Right kidney (tissue), 9 donors: ENCODE results near the gene NAGK.
"Not testable (repeated sequence)": the region's sequence is repeated elsewhere in the genome, so short reads cannot be mapped to it uniquely, and the experiment has no call there.

Experiments used
- DNase-seq: peaks from one replicate; pipeline ENCODE4 v3.0.0-alpha.2; 2016
- long read RNA-seq, 8 donors: transcript quantifications; one replicate each; lab custom pipeline, GENCODE V29; 2026

NAGK gene
- long read RNA-seq, donor 1, transcript NAGK-219 (3 exons, 2,483 nt), result minor isoform, 9 of 79 reads
- long read RNA-seq, donor 1, transcript NAGK-229 (10 exons, 1,801 nt), result major isoform, 30 of 79 reads
- long read RNA-seq, donor 1, transcript NAGK-211 (4 exons, 441 nt), result minor isoform, 8 of 79 reads
- long read RNA-seq, donor 1, partial matches to known transcripts, result 25 of 79 reads
- long read RNA-seq, donor 1, other reads (novel, unspliced or antisense), result 0 of 79 reads
- long read RNA-seq, donor 2, partial matches to known transcripts, result 9 of 15 reads
- long read RNA-seq, donor 2, other reads (novel, unspliced or antisense), result 0 of 15 reads
- long read RNA-seq, donor 3, transcript NAGK-229 (10 exons, 1,801 nt), result major isoform, 7 of 26 reads
- long read RNA-seq, donor 3, partial matches to known transcripts, result 11 of 26 reads
- long read RNA-seq, donor 3, other reads (novel, unspliced or antisense), result 0 of 26 reads
- long read RNA-seq, donor 4, transcript NAGK-222 (2 exons, 424 nt), result major isoform, 10 of 49 reads
- long read RNA-seq, donor 4, transcript NAGK-229 (10 exons, 1,801 nt), result major isoform, 10 of 49 reads
- long read RNA-seq, donor 4, transcript NAGK-211 (4 exons, 441 nt), result minor isoform, 7 of 49 reads
- long read RNA-seq, donor 4, transcript NAGK-219 (3 exons, 2,483 nt), result minor isoform, 8 of 49 reads
- long read RNA-seq, donor 4, partial matches to known transcripts, result 11 of 49 reads
- long read RNA-seq, donor 4, other reads (novel, unspliced or antisense), result 0 of 49 reads
- long read RNA-seq, donor 5, transcript NAGK-229 (10 exons, 1,801 nt), result minor isoform, 15 of 71 reads
- long read RNA-seq, donor 5, transcript NAGK-219 (3 exons, 2,483 nt), result minor isoform, 9 of 71 reads
- long read RNA-seq, donor 5, transcript NAGK-211 (4 exons, 441 nt), result major isoform, 17 of 71 reads
- long read RNA-seq, donor 5, transcript NAGK-222 (2 exons, 424 nt), result minor isoform, 12 of 71 reads
- long read RNA-seq, donor 5, partial matches to known transcripts, result 15 of 71 reads
- long read RNA-seq, donor 5, other reads (novel, unspliced or antisense), result 0 of 71 reads
- long read RNA-seq, donor 6, transcript NAGK-222 (2 exons, 424 nt), result minor isoform, 5 of 24 reads
- long read RNA-seq, donor 6, transcript NAGK-229 (10 exons, 1,801 nt), result major isoform, 13 of 24 reads
- long read RNA-seq, donor 6, partial matches to known transcripts, result 0 of 24 reads
- long read RNA-seq, donor 6, other reads (novel, unspliced or antisense), result 0 of 24 reads
- long read RNA-seq, donor 7, transcript NAGK-229 (10 exons, 1,801 nt), result major isoform, 25 of 58 reads
- long read RNA-seq, donor 7, transcript NAGK-211 (4 exons, 441 nt), result minor isoform, 5 of 58 reads
- long read RNA-seq, donor 7, transcript NAGK-219 (3 exons, 2,483 nt), result minor isoform, 6 of 58 reads
- long read RNA-seq, donor 7, partial matches to known transcripts, result 15 of 58 reads
- long read RNA-seq, donor 7, other reads (novel, unspliced or antisense), result 0 of 58 reads
- long read RNA-seq, donor 8, transcript NAGK-219 (3 exons, 2,483 nt), result minor isoform, 9 of 42 reads
- long read RNA-seq, donor 8, transcript NAGK-222 (2 exons, 424 nt), result minor isoform, 7 of 42 reads
- long read RNA-seq, donor 8, transcript NAGK-229 (10 exons, 1,801 nt), result major isoform, 13 of 42 reads
- long read RNA-seq, donor 8, partial matches to known transcripts, result 8 of 42 reads
- long read RNA-seq, donor 8, other reads (novel, unspliced or antisense), result 0 of 42 reads

DNA sequence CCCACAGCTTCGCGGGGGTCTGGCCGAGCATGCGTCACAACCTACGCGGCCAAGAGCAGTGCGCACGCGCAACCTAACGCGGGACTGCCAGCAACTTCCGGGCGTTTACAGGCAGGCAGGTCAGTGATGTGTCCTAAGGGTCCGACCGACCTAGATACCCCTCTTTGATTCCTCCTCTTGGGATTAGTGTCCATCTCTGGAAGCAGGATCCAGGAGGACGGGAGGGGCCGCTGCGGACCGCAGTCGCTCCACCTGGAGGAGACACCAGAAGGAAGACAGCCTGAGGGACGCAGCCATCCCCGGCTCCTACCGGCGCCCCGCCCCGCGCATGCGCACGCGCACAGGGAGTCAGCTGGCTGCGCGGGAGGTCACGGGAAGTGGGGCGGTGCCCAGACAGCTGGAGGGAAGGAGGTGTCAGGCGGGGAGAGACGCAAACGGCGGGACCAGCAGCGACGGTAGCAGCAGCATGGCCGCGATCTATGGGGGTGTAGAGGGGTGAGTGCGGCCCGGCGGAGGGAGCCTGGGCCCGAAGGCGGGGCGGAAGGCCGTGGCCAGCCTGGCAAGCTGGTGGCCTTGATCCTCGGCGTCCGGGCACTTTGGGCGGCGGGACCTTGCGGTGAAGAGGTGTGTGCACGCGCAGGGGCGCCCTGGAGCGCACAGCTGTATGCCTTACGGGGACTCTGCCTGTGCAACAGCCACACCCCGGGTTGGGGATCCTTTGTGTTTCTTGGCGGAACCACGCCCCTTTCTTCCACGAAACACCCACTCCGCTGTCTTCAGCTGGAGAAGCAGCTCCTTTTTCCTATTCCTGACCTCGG, at the start of gene NAGK:
Gene NAGK (plus strand): TSS at position 431 of the 818 bp plus-strand sequence. CDS start 36 bp downstream, at position 467.
- DNase-seq, result peak; percentile 100

DNA sequence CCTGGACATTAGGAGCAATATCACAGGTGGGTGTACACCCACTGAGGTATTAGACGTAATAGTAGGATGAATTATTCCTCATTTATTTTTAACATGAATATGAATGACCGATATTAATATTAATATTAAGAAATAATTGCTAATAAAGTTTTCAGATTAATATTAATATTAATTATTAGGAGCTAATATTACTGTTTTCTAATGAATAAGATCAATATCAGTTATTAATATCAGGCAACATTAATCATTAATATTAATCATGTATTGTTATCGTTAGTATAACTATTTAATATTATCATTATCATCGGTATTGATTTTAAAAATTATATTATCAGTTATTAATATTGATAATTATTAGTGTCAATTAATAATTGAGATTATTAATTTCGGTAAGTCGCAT, 48.5 kb upstream of the NAGK start:
- not testable (repeated sequence) for DNase-seq

DNA sequence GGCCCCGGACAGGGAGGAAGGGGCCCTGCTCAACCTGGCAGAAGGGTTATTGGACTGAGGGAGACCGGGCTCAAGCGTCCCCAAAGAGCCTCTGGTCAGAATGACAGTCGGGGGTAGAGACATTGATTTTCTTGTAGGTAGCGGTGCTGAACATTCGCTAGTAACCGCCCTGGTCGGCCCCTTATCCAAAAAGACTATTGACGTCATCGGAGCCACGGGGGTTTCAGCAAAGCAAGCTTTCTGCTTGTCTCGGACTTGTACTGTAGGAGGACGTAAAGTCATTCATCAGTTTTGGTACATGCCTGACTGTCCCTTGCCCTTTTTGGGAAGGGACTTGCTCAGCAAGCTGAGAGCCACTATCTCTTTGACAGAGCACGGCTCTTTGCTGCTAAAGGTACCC, 47.1 kb upstream of the NAGK start:
- DNase-seq, result not testable (repeated sequence)

DNA sequence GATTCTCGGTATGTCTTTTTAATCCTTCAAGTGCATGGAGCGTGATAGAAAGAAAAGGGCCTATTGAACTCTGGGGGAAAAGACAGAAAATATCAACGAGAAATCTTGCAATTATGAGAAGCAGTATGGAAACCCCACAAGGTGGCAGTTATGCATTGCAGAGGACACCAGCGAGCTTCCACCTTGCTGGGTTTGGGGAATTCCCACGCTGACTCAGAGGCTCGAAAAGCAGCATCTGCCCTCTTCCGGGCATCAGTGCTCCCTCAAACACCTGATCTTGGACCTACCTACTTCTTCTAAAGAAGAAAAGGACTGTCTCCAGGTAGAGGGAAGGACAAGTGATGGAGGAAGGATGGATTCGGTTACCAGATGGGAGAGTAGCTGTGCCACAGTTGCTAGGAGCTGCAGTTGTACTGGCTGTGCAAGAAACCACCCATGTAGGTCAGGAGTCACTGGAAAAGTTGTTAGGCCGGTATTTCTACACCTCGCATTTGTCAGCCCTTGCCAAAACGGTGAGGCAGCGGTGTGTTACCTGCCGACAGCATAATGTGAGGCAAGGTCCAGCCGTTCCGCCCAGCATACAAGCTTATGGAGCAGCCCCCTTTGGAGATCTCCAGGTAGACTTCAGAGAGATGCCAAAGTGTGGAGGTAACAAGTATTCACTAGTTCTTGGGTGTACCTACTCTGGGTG, 44.8 kb upstream of the NAGK start:
- not testable (repeated sequence) for DNase-seq

DNA sequence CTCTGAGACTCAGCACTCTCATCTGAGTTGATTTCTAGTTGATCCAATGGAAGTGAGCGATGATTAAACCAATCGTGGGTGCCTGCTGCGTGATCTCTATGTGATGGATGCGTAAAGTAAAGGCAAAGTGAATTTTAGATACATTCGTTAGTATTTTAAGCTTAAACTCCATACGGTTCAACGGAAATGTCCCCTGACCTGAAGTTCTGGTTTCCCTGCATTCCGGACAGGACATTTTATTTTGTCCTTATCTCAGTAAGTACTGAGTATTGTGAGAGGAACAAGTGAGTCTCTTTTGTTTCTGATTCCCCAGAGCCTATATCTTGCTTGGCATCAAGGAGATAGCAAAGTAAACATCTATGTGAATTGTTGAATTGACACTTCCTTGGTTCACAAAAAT, 32.2 kb upstream of the NAGK start:
- DNase-seq, result not testable (repeated sequence)

DNA sequence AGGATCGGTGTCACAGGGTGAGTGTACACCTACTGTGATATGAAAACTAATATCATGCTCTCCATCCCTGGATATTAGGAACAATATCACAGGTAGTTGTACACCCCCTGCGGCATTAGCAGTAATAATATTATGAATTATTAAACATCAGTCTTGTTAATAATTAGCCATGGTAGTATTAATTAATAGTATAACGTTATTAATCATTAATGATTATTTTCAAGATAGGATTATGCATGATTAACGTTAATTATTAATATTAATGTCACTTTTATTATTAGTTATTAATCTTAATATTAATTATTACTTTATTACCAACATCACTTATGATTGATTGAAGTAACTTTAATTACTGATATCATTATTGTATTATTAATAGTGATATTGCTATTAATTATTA, 26.2 kb upstream of the NAGK start:
- DNase-seq, result no peak

DNA sequence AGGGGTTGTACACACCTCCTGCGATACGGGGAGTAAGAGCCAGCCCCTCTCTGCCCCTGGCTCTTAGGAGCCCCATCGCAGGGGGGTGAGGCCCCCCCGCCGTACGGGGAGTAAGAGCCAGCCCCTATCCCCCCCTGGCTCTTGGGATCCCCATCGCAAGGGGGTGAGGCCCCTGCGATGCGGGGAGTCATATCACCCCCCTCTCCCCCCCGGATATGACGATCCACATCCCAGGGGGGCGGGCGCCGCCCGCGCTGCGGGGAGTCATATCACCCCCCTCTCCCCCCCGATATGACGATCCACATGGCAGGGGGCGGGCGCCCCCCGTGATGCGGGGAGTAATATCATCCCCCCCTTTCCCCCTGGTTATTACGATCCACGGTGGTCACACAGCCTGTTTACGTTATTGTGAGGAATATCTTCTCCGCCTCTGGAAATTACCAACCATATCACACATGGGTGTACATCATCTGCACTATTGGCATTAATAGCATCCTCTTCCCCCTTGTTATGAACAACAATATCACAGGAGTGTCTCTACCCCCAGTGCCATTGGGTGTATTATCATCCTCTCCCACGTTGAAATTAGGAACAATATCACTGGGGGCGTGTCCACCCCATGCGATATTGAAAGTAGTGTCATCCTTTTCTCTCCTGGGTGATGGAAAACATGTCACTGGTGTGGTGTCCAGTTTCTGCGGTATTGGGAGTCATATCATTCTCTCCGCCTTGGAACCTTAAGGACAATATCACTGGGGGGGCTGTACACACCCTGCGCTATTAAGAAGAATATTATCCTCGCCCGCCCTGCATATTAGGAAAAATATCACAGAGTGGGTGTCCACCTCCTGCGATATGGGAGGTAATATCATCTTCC, 24.7 kb upstream of the NAGK start:
- no peak for DNase-seq

DNA sequence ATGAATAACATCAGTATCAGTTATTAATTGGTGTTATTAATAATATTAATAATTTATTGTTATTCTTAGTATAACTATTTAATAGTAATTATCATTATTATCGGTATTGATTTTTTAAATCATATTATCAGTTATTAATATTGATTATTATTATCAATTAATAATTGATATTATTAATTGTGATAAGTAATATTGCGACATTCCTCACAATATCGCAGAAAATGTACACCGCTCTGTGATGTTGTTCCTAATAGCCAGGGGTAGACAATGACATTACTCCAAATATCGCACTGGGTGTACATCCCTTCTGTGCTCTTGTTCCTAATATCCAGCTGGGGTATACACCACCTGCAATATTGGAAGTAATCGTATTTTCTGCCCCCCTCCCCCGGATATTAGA, 23.3 kb upstream of the NAGK start:
- no peak for DNase-seq

DNA sequence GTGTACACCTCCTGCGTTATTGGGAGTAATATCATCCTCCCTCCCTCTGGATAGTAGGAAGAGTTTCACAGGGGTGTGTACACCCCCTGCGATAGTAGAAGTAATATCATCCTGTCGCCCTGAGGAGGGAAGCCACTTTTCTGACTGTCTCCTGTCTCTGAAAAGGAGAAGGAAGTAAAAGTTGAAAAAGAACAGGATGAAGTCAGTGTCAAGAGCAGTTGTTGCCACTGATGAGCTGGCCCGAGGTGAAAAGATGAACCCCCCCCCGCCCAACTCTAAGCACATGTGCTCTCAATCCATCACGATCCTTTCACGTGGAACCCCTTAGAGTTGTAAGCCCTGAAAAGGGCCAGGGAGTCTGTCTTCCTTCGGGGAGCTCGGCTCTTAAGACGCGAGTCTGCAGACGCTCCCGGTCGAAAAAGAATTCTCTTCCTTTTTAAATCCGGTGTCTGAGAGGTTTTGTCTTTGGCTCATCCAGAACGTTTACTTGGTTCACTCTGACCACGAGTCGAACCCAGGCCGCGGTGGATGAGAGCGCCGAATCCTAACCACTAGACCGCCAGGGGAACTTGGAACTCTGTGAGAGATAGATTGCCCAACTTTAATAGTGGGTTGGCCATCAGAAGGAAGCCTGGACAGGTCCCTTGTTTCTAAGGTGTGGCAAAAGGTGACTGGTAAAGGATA, 22.4 kb upstream of the NAGK start:
- DNase-seq, result no peak

DNA sequence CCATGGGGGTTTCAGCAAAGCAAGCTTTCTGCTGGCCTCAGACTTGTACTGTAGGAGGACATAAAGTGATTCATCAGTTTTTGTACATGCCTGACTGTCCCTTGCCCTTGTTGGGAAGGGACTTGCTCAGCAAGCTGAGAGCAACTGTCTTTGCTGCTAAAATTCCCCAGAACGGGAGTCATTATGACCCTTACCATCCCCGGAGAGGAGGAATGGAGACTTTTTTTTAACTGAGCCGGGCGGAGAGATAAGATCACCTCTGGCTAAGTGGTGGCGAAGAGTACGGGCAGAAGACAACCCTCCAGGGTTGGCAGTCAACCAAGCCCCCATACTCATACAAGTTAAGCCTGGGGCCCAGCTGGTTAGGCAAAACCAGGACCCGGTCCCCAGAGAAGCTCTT, 20.4 kb upstream of the NAGK start:
- DNase-seq, result no peak

DNA sequence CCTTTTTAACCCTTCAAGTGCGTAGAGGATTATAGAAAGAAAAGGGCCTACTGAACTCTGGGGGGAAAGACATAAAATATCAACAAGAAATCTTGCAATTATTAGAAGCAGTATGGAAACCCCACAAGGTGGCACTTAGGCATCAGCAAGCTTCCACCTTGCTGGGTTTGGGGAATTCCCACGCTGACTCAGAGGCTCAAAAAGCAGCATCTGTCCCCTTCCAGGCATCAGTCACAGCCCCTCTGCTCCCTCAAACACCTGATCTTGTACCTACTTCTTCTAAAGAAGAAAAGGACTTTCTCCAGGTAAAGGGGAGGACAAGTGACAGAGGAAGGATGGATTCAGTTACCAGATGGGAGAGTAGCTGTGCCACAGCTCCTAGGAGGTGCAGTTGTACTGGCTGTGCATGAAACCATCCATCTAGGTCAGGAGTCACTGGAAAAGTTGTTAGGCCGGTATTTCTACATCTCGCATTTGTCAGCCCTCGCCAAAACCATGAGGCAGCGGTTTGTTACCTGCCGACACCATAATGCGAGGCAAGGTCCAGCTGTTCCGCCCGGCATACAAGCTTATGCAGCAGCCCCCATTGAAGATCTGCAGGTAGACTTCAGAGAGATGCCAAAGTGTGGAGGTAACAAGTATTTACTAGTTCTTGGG, 18.6 kb upstream of the NAGK start:
- DNase-seq, result not testable (repeated sequence)

DNA sequence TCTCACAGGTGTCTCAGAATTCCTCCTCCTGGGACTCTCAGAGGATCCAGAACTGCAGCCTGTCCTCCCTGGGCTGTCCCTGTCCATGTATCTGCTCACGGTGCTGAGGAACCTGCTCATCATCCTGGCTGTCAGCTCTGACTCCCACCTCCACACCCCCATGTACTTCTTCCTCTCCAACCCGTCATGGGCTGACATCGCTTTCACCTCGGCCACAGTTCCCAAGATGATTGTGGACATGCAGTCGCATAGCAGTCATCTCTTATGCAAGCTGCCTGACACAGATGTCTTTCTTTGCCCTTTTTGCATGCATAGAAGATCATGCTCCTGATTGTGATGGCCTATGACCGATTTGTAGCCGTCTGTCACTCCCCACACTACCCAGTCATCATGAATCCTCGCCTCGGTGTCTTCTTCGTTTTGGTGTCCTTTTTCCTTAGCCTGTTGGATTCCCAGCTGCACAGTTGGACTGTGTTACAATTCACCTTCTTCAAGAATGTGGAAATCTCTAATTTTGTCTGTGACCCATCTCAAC, 13.2 kb upstream of the NAGK start:
- DNase-seq, result not testable (repeated sequence)

DNA sequence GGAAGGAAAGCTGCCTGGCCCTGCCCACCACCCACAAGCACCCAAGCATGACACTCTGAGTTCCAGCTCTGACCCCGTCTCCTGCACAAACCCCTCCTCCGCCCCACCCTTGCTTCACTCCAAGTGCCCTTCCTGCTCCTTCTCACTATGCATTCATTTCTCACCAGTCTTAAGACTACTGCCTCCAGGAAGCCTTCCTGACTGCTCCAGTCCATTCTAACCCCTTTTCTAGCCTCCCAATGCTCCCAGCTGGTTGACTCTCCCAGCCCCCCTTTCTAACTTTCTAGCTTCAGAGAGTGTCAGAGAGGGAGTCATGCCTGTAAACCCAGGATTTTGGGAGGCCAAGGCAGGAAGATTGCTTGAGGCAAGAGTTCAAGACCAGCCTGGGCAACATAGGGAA, 8.2 kb upstream of the NAGK start:
- DNase-seq, result no peak

DNA sequence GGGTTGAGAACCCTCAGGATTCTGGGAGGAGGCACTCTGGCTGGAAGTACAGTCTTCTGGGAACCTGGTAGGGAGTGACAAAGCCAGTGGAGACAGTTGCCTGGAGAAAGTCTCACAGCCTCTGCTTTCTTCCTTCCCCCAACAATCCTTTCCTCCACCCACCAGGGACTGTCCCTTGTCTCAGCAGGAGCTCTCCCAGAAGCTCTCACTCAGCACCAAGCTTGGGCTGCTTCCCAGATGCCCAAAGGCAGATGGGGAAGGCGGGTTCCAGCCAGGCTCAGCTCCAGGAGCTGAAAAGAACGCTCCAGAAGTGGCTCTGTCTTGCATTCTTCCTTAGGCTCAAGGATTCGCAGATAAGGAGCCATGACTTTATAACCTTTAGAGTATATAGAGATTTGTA, 7.6 kb upstream of the NAGK start:
- DNase-seq, result no peak

DNA sequence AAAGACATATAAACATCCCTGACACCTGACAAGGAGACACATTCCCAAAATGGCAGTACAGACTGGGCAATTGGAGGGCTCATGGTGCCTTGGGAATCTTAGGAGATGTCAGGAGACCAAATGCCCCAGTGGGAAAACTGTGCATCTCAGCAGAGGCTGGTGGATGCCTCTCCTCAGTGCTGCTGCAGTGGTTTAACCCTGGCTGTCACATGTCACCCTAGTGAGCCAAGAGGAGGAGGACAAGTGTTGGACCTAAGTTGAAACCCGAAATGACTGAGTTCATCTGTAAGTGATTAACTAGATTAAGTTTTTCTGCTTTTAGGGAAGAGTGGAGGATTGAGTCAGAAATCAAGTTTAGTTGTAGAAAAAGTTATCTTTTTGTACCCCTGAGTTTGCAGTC, 5.2 kb upstream of the NAGK start:
- DNase-seq, result no peak

DNA sequence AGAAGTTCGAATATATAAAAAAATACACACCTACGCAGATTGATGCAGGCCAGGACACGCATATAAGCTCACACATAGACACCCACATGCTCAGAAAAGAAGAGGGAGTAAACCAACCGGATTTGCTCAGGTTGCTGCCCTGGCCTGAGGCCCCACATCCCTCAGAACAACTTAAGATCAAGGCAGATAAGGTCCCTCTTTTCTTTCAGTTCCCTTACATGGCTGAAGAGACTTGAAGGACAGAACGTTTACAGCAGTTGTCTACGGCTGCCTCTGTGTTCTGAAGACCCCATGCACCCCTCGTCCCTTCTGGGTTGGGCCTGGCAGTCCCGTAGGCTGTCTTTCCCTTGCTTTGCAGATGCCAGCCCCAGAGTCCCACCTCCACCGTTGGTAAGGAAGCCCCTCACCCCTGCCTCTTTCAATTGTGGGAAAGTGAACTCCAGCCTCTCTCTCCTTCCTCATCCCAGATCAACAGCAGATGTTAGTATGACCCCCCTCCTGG, 4.3 kb upstream of the NAGK start:
- DNase-seq, result no peak
